ENCODE measurements around the gene AOX1.

The AOX1 gene

DNA sequence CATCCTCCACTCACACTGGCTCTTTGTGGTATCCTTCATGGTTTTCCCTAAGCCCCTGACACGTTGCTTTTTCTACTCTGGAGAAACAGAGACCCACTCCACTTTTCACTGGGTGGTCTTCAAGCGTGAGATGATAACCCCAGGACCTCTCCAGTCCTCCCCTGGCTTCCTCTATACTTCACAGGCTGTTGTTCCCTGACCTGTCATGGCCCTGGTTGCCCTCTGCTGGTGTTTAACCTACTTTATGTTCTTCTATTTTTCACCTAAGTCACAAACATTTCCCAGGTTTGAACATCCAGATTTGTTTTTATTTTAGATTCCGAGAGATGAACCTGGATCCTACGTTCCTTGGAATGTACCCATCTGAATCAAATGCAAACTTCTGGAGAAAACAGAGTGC lies 84.5 kb downstream of the AOX1 start:
- H3K79me2 ChIP-seq (ENCODE audit: insufficient read depth, low read length) = no peaks in the 10 kb centered on the region
- no peaks in the 10 kb centered on the region for H3F3A ChIP-seq (ENCODE audit: insufficient read depth, low read length)
- TF ChIP-seq, protein P1, sequence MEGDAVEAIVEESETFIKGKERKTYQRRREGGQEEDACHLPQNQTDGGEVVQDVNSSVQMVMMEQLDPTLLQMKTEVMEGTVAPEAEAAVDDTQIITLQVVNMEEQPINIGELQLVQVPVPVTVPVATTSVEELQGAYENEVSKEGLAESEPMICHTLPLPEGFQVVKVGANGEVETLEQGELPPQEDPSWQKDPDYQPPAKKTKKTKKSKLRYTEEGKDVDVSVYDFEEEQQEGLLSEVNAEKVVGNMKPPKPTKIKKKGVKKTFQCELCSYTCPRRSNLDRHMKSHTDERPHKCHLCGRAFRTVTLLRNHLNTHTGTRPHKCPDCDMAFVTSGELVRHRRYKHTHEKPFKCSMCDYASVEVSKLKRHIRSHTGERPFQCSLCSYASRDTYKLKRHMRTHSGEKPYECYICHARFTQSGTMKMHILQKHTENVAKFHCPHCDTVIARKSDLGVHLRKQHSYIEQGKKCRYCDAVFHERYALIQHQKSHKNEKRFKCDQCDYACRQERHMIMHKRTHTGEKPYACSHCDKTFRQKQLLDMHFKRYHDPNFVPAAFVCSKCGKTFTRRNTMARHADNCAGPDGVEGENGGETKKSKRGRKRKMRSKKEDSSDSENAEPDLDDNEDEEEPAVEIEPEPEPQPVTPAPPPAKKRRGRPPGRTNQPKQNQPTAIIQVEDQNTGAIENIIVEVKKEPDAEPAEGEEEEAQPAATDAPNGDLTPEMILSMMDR (IDR thresholded peaks at IDR 0.05; ENCODE audit: low read length) = peak; percentile 45
- TF ChIP-seq EZH2 (IDR thresholded peaks at IDR 0.05; ENCODE audit: borderline replicate concordance, low read length) = no peak
- no peaks in the 10 kb centered on the region for H3K27me3 ChIP-seq (ENCODE audit: insufficient read depth, low read length)
- H4K20me1 ChIP-seq (ENCODE audit: insufficient read depth, low read length) = no peaks in the 10 kb centered on the region
- H3K4me2 ChIP-seq (ENCODE audit: low read length) = no peak overlapping the region
- peaks cover 18% of the 10 kb centered on the region for H3K36me3 ChIP-seq (ENCODE audit: insufficient read depth, low read length)
- H3K9me2 ChIP-seq (ENCODE audit: low read depth, low read length) = no peaks in the 10 kb centered on the region
- no peak overlapping the region for H3K9ac ChIP-seq (ENCODE audit: low read length)
- H3K9me3 ChIP-seq (ENCODE audit: low read length) = no peaks in the 10 kb centered on the region
- H2AFZ ChIP-seq (ENCODE audit: low read length) = no peak overlapping the region
- H3K4me3 ChIP-seq (ENCODE audit: low read depth, low read length, poor library complexity, severe bottlenecking) = no peak overlapping the region
- peaks cover 27% of the 10 kb centered on the region for H3K4me1 ChIP-seq (ENCODE audit: insufficient read depth, low read length, severe bottlenecking)
- H3K27ac ChIP-seq (ENCODE audit: low read depth, low read length, poor library complexity, severe bottlenecking) = no peak overlapping the region

DNA sequence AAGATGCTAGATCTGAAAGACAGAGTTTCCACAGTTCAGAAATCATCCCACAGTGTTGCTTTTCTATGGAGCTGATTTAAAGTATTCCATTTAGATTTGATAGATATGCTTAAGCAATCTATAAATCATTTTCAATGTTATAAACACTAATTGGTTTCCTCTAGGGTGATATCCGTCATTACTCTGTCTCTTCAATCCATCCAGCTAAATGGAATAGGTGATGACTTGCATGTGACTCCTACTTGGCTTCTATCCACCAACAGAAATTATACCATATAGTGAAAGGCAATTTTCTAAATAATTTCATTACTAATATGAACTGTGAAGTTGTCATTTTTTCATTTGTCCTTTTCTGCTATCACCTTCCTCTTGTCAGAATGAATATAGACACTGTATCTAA lies 84.9 kb downstream of the AOX1 start:
- Histone ChIP-seq H3K9me3 (ENCODE audit: low read length) (no peaks in the 10 kb centered on the region), H3F3A (ENCODE audit: insufficient read depth, low read length) (no peaks in the 10 kb centered on the region), H3K9ac (ENCODE audit: low read length) (no peak overlapping the region), H3K27me3 (ENCODE audit: insufficient read depth, low read length) (no peaks in the 10 kb centered on the region), H3K4me2 (ENCODE audit: low read length) (no peak overlapping the region), H4K20me1 (ENCODE audit: insufficient read depth, low read length) (no peaks in the 10 kb centered on the region), H3K9me2 (ENCODE audit: low read depth, low read length) (no peaks in the 10 kb centered on the region), H3K4me3 (ENCODE audit: low read depth, low read length, poor library complexity, severe bottlenecking) (no peak overlapping the region), H2AFZ (ENCODE audit: low read length) (no peak overlapping the region), H3K27ac (ENCODE audit: low read depth, low read length, poor library complexity, severe bottlenecking) (no peak overlapping the region), H3K4me1 (ENCODE audit: insufficient read depth, low read length, severe bottlenecking) (peaks cover 27% of the 10 kb centered on the region), H3K79me2 (ENCODE audit: insufficient read depth, low read length) (no peaks in the 10 kb centered on the region), H3K36me3 (ENCODE audit: insufficient read depth, low read length) (peaks cover 17% of the 10 kb centered on the region)
- TF ChIP-seq EZH2 (IDR thresholded peaks at IDR 0.05; ENCODE audit: borderline replicate concordance, low read length) = no peak
- TF ChIP-seq, protein P1 (IDR thresholded peaks at IDR 0.05; ENCODE audit: low read length) = no peak

DNA sequence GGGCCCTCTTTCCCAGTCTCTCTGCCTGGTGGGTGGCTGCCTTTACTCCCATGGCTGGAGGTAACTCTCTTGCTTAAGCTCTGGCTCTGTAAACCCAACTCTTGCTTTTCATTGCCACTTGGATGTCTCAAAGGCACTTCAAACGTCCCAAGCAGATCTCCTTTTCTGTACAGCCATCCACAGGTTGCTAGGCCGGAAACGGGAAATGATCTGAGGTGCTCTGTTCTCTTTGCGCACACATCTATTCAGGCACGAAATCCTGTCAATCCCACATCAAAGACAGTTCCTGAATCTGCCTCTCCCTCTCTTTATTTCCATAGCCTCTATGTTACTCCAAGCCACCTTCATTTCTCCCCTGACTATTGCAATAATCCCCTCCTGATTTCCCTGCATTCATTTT lies 87.4 kb downstream of the AOX1 start:
- Histone ChIP-seq H3K9me3 (ENCODE audit: low read length) (no peaks in the 10 kb centered on the region), H3K27ac (ENCODE audit: low read depth, low read length, poor library complexity, severe bottlenecking) (no peak overlapping the region), H3K9me2 (ENCODE audit: low read depth, low read length) (no peaks in the 10 kb centered on the region), H3K27me3 (ENCODE audit: insufficient read depth, low read length) (no peaks in the 10 kb centered on the region), H3K9ac (ENCODE audit: low read length) (no peak overlapping the region), H3K4me2 (ENCODE audit: low read length) (no peak overlapping the region), H2AFZ (ENCODE audit: low read length) (no peak overlapping the region), H3F3A (ENCODE audit: insufficient read depth, low read length) (no peaks in the 10 kb centered on the region; the same call in 1 of the 2 replicates), H3K4me1 (ENCODE audit: insufficient read depth, low read length, severe bottlenecking) (peaks cover 26% of the 10 kb centered on the region), H3K36me3 (ENCODE audit: insufficient read depth, low read length) (peaks cover 12% of the 10 kb centered on the region; the same call in 1 of the 2 replicates), H3K4me3 (ENCODE audit: low read depth, low read length, poor library complexity, severe bottlenecking) (no peak overlapping the region), H3K79me2 (ENCODE audit: insufficient read depth, low read length) (no peaks in the 10 kb centered on the region), H4K20me1 (ENCODE audit: insufficient read depth, low read length) (no peaks in the 10 kb centered on the region)
- TF ChIP-seq EZH2 (IDR thresholded peaks at IDR 0.05; ENCODE audit: borderline replicate concordance, low read length) = no peak
- TF ChIP-seq, protein P1 (IDR thresholded peaks at IDR 0.05; ENCODE audit: low read length) = no peak

Measured in OCI-LY1 (cell line).